GM11168 (cell line): ENCODE data around the gene NAGPA.

Source experiments
- in situ Hi-C: fragments of 300-500 bp; cut with MboI; formaldehyde crosslinking; loops from one replicate; pipeline ENCODE4 v1.12.0; 2022; ENCODE audit warnings: low sequenced_read_pairs; ENCODE audit not compliant: unreplicated experiment

NAGPA gene

DNA sequence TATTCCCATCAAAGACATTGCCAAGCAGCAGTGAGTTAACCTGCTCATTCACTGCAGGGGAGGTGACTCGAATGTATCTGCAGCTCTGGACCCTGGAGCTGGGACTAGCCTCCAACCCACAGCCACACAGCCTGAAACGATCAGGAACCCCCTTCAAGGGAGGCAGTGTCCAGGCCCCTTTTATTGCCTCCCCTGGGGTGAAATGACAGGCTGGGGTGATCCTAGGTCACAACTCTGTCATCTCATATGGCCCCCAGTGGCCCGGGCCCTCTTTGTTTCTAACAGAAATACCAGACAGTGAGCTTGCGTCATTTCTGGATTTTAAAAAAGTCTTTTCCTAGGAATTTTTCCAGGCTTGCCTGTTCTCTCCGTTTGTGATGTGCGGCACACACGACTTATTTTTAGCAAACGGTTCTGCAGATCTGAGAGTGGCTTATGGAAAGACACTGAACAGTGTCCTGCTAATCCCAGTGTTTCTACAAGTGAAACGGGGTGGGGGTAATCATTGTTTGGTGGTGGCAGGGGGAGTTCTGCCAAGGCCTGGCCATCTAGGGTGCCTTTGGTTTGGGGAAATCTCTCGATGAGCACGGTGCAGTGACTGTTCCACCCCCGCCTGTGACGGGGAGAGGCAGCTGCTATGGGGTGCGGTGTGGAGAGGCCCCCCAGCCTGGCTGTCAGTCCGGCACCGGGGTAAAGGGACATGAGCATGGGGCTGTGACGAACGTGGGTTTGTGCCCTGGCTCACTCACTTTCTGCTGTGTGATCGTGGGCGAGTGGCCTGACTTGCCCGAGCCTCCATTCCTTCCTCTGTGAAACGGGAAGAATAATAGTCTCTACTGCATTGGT lies 27.2 kb downstream of the NAGPA start:
- in situ Hi-C loops: no loop called here

- in situ Hi-C loops: no loop called here
These were observed 27.8 kb downstream of the NAGPA start for GRCh38 chr16:5005916-5006315.

DNA sequence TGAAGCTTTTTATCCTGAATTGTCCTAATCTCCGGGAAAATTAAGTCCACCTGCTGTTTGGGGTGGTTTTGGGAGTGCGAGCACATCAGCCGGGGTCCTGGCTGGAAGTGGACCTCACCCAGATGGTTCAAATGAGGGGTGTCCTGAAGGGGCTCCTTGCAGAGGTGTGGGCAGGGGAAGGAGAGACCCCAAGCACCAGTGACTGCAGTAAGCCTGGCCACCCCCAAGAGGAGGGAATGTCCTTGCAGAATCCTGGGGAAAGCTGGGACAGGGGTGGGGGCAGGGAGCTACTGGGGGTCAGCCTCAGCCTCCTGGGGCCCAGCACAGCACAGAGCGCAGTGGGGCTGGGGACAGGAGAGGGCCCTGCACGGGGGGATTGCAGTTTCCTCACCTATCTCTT lies 29.4 kb downstream of the NAGPA start:
- in situ Hi-C loops: no loop called here

DNA sequence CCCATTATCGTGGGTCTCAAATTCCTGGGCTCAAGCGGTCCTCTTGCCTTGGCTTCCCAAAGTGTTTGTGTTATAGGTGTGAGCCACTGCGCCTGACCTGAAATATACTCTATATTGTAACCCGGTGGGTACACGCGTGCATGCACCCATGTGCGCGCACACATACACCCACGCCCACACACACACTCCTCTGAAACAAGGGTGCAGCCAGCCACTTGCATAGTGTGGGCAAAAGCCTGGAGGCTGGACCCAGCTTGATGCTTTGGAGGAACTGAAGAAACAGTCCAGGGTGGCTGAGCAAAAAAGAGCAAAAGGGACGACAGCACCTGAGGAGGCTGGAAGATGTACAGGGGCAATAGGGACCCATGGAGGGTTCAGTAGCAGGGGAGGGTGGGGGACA lies 29.9 kb downstream of the NAGPA start:
- in situ Hi-C loops: no loop called here

DNA sequence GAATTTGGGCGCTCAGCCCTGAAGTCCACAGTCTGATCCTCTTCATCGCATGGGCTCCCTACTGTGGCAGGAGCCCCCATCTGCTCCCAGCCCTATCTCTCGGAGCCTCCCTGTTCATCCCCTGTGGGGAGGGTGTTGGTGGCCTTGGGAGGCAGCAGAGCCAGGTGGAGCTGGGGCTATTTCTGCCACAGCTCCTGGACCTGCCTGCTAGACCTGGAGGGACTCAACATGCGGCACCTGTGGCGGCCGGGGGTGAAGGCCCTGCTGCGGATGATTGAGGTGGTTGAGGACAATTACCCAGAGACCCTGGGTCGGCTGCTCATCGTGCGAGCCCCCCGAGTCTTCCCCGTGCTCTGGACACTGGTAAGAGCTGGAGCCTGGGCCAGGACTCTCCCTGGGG lies 30.5 kb downstream of the NAGPA start:
- in situ Hi-C loops: no loop called here

GRCh38 chr16:5002699-5003143 lies 31.0 kb downstream of the NAGPA start:
- in situ Hi-C loops: no loop called here

DNA sequence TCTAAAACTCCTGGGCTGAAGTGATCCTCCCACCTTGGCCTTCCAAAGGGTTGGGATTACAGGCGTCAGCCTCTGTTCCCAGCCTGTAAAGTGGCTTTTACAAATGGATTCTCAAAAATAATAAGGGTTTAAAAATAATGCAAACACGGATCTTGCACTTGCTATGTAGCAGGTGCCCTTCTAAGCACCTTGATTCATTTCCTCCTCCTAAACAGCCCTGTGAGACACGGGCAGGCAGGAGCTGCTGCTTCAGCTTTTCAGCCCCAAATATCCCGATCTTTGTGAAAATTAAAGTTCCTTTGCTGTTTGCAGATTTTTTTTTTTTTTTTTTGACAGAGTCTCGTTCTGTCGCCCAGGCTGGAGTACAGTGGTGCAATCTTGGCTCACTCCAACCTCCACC lies 31.7 kb downstream of the NAGPA start:
- in situ Hi-C loops: no loop called here

DNA sequence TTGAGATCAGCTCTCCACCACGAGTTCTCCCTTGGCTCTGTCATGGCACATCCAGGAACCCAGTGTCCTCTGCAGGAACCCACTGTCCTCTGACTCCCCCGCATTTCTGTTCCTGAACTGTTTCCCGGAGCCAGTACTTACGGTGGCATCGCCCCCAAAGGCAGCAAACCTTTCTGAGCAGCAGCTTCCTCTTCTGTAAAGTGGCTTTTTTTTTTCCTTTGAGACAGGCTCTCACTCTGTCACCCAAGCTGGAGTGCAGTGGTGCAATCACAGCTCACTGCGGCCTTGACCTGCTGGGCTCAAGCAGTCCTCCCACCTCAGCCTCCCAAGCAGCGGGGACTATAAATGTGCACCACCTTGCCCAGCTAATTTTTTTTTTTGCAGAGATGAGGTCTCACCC lies 32.2 kb downstream of the NAGPA start:
- in situ Hi-C loops: no loop called here

- in situ Hi-C loops: no loop called here
These were observed 33.1 kb downstream of the NAGPA start for GRCh38 chr16:5000573-5001001.

DNA sequence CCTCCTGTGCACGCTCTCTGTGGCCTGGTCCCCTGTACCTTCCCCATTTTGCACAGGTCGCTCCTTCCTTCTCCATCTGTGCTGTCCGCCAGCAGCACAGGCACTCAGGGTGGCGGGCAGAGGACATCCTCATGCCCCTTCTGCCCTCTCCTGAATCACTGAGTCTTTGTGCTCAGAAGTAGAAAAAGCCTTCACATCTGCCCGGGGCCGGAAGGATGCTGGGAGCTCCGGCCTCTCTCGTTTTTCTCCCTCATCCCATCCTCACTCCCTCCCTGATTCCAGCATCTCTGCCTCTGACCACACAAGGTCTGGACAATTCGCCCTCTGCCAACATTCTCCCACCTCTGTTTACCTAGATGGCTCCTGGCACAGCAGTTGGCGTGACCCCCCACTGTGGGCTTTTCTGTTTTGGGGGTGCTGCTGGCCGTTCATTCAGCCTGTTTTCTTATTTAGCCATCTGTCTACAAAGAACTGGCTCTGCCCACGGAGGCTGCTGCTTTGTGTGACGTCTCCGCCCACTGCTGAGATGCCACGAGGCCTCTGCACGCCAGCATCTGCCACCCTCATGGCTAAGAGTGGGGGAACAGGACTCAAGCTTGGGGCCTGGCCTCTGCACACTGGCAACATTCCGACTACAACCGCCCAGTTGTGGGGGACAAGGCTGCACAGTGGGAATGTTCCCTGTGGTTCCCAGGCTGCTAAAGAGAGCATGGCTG lies 38.9 kb downstream of the NAGPA start:
- in situ Hi-C loops: no loop called here

GRCh38 chr16:4991754-4992153 lies 42.0 kb downstream of the NAGPA start:
- in situ Hi-C loops: no loop called here

GRCh38 chr16:4990415-4990814 lies 43.3 kb downstream of the NAGPA start:
- in situ Hi-C loops: no loop called here

DNA sequence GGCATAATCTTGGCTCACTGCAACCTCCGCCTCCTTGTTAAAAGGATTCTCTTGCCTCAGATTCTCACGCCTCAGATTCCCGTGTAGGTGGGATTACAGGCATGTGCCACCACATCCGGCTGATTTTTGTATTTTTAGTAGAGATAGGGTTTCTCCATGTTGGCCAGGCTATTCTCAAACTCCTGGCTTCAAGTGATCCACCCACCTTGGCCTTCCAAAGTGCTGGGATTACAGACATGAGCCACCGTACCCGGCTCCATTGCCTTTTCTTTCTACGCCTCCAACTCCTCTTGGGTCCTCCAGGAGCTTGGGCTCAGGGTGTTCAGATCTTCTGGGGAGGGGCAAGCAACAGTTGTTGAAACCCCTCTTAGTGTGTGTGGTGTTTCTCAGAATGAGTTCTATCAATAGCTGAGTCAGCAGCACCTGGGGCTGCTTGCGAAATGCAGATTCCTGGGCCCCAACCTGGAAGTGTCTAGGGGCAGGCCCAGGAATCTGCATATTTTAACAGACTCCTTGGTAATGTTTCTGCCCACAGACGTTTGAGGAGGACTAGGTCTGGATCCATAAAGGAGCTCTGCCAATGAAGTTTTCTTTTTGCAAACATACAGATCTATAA lies 44.2 kb downstream of the NAGPA start:
- in situ Hi-C loops: no loop called here

- in situ Hi-C loops: no loop called here
These were observed 45.1 kb downstream of the NAGPA start for GRCh38 chr16:4988647-4989046.

GRCh38 chr16:4987580-4988374 lies 46.0 kb downstream of the NAGPA start:
- in situ Hi-C loops: no loop called here

DNA sequence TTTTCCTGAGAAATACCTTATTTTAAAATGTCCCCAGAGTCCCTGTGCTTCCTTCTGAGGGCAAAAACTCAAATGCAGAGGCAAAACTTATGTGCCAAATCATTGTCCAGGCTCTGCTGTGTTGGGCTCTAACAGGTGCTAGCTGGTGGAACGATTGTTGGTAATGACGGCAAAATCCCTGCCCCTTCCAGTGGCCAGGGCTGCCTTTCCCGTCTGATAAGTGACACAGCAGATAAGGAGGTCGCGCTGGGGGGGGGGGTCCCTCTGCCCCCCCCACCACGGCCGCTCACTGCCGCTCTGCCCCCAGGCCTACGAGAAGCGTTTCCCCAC lies 46.5 kb downstream of the NAGPA start:
- in situ Hi-C loops: no loop called here

DNA sequence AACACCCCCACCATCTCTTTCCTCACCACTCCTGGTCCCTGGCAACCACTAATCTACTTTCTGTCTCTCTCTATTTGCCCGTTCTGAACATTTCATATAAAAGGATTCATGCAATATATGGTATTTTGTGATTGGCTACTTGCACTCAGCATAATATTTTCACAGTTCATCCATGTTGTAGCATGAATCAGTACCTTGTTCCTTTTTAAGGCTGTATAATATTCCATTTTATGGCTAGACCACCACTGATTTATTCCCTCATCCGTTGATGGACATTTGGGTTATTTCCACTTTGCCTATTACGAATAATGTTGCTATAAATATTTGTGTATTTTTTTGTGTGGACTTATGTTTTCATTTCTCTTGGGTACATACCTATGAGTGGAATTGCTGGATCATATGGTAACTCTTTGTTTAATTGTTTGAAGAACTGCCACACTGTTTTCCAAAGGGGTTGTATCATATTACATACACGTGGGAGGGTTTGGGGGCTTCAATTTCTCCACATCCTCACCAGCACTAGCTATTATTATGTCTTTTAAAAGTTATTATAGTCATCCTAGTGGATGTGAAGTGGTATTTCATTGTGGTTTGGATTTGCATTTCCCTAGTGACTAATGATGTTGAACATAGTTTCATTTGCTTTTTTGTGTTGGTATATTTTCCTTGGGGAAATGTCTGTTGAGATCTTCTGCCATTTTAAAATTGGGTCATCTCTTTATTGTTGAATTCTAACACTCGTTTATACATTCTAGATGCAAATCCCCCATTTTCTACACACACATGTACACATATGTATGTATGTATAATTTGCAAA lies 49.4 kb downstream of the NAGPA start:
- in situ Hi-C loops: no loop called here

DNA sequence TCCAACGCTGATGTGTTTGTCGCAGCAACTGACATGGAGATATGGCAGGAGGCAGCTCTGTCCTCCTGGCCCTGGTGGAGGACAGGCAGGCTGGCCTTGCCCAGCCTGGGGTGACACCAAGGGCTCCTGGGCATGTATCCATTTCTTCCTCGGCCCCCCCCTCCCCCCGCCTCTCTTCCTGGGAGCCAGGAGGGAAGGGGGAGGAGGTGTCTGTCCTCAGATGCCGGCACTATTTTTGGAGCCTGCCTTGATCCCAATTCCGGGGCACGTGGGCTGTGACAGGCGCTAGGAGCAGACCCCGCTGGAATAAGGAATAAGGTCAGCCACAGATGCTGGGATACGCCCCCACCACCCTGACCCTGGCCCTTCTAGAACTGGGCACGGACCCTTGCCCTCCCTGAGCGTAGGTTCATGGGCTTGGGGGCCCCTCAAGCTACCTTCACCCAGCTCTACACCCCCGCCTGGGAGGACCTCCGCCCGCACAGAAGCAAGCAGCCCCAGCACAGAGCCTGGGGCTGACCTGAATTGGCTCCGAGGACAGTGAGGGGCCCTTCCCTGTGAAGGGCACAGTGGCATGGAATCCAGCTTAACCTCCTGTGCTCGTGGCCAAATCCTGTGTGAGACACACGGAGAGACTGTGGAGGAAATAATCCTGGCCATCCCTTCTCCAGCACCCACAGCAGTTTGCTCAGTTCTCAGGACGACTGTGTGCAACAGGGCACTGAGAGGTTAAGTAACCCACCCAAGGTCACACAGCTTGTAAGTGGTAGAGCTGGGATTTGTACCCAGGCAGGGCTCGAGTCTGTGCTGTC lies 51.5 kb downstream of the NAGPA start:
- in situ Hi-C loops: no loop called here

DNA sequence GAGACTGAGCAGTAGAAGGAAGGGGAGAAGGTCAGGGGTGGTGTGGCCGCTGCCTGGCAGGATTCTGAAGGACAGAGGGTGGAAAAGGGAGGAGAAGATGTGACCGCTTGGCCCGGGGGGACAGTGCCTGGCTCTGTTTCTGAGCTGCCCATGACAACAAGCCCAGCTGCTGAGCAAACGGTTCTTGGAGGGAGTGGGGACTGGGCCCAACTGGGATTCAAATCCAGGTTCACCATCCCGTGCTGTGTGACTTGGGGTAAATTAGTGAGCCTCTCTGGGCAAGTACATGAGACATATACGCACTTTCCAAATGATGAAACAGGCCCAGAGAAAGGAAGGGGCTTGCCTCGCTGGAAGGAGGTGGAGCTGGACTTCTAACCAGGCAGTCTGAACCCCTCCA lies 52.3 kb downstream of the NAGPA start:
- in situ Hi-C loops: no loop called here
